ENCODE data around the gene DLG1. TPM values are rescaled to one million over a fixed set of nuclear protein-coding genes. Genes with fewer than 3 reads are reported as not detected.

Gene DLG1
- total RNA-seq, 1 experiment from 2014 or later: 89.8 TPM

DNA sequence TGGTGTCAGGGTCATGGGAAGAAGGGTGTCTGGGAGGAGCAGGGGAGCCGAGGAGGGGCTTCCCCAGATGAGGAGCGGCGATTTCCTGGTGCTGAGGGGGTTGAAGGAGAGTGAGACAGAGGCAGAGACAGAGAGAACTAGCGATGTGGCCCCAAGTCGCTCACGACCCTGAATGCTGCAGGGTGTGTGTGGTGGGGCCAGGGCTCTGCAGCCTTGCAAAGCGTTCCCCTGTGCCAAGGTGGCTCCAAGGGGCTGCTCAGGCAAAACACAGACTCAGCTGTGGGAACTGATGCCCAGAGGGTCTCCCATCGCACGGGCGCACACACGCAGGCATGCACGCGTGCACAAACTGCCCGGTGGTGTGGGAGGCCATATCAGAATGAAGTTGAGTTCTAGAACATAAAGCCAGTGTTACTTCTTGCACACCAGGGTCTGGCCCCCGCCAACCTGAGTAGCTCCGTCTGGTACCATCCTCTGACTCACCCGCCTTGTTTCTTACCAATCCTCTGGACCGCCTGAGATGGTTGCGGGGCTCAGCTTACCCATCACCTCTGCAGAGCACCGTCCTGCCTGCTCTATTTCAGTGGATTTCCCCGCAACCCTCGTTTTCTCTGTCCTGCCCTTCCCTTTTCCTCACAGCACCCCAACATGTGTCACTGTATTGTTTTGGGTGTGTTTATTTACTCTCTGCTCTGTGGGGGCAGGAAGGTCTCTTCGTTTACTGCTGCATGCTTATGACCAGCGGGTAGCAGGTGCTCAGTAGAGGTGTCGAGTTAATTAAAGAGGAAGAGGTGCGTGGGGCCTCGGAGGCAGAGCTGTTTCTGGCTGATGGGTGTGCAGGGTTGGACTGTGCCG is 273.3 kb downstream of the DLG1 start:
- no TSS peak for BruUV-seq (replicated peaks)
- Histone ChIP-seq H3K4me3 (replicated peaks in 1 of 2; ENCODE audit: low read depth in 1 of 2, low read length in 2 of 2) (no peak overlapping the region), H3K4me1 (ENCODE audit: control insufficient read depth in 1 of 2, insufficient read depth in 2 of 2, low read length in 2 of 2) (peaks cover 5 to 18% of the 10 kb centered on the region in 2 experiments; a peak in 3 of 4 replicates), H3K9me3 (ENCODE audit: control insufficient read depth in 1 of 2, insufficient read depth in 1 of 2, low read depth in 1 of 2, low read length in 2 of 2) (no peaks in the 10 kb centered on the region), H3K79me2 (ENCODE audit: insufficient read depth, low read length) (peaks cover 26% of the 10 kb centered on the region), H3K4me2 (ENCODE audit: low read length) (no peak overlapping the region), H2AFZ (ENCODE audit: low read depth, low read length, poor library complexity, severe bottlenecking) (no peak overlapping the region), H3K9ac (ENCODE audit: low read length) (no peak overlapping the region), H3K27me3 (ENCODE audit: insufficient read depth, low read length) (no peaks in the 10 kb centered on the region), H3K36me3 (ENCODE audit: control insufficient read depth in 1 of 2, insufficient read depth in 2 of 2, low read length in 2 of 2) (peaks cover 2 to 7% of the 10 kb centered on the region in 2 experiments; a peak in 3 of 4 replicates), H3K27ac (ENCODE audit: low read depth, low read length) (no peak overlapping the region), H4K20me1 (ENCODE audit: insufficient read depth) (no peaks in the 10 kb centered on the region), H3K9me2 (ENCODE audit: insufficient read depth) (no peaks in the 10 kb centered on the region)
- DNase-seq (ENCODE audit: low read depth, low spot score): no peak
- intact Hi-C loops (cut with micrococcal nuclease): no loop called here
- no peak for ATAC-seq
- ChIA-PET POLR2A (no interaction called here), RAD21 (ENCODE audit: low non-redundant PET in 1 of 2, low total read pairs in 2 of 2, uncharacterized antibody in 2 of 2, unreplicated experiment in 2 of 2) (no interaction called here), CTCF (no interaction called here)
- TF ChIP-seq EZH2 (IDR thresholded peaks at IDR 0.05): no peak
- TF ChIP-seq EGR1 (IDR thresholded peaks at IDR 0.05; ENCODE audit: low read depth): no peak

GRCh38 chr3:197023998-197024651 is 274.3 kb downstream of the DLG1 start:
- Histone ChIP-seq H2AFZ (ENCODE audit: low read depth, low read length, poor library complexity, severe bottlenecking) (no peak overlapping the region), H3K9ac (ENCODE audit: low read length) (no peak overlapping the region), H3K79me2 (ENCODE audit: insufficient read depth, low read length) (peaks cover 22% of the 10 kb centered on the region), H3K9me2 (ENCODE audit: insufficient read depth) (no peaks in the 10 kb centered on the region), H3K4me1 (ENCODE audit: control insufficient read depth in 1 of 2, insufficient read depth in 2 of 2, low read length in 2 of 2) (peaks cover 5 to 19% of the 10 kb centered on the region in 2 experiments; a peak in 3 of 4 replicates), H3K36me3 (ENCODE audit: control insufficient read depth in 1 of 2, insufficient read depth in 2 of 2, low read length in 2 of 2) (peaks cover 2 to 7% of the 10 kb centered on the region in 2 experiments; a peak in 3 of 4 replicates), H4K20me1 (ENCODE audit: insufficient read depth) (no peaks in the 10 kb centered on the region), H3K4me2 (ENCODE audit: low read length) (no peak overlapping the region), H3K4me3 (replicated peaks in 1 of 2; ENCODE audit: low read depth in 1 of 2, low read length in 2 of 2) (no peak overlapping the region), H3K27me3 (ENCODE audit: insufficient read depth, low read length) (no peaks in the 10 kb centered on the region), H3K27ac (ENCODE audit: low read depth, low read length) (no peak overlapping the region), H3K9me3 (ENCODE audit: control insufficient read depth in 1 of 2, insufficient read depth in 1 of 2, low read depth in 1 of 2, low read length in 2 of 2) (no peaks in the 10 kb centered on the region)
- ChIA-PET RAD21 (ENCODE audit: low non-redundant PET in 1 of 2, low total read pairs in 2 of 2, uncharacterized antibody in 2 of 2, unreplicated experiment in 2 of 2) (no interaction called here), POLR2A (no interaction called here), CTCF (no interaction called here)
- no peak for TF ChIP-seq POLR2AphosphoS5 (IDR thresholded peaks at IDR 0.05; ENCODE audit: low read depth, low read length)
- BruUV-seq (replicated peaks): no TSS peak
- ATAC-seq (no peak), DNase-seq (ENCODE audit: low read depth, low spot score) (no peak)
- intact Hi-C loops (cut with micrococcal nuclease): no loop called here

Measured in HCT116 (cell line).